H1 (cell line): ENCODE data around the gene SCAMP2. TPM values are rescaled to one million over a fixed set of nuclear protein-coding genes. Genes with fewer than 3 reads are reported as not detected.
A peak's percentile ranks its signal among the peaks of the same experiment; 100 is the strongest.

Source experiments
- CTCF ChIA-PET: fragments of 300-600 bp; sonication (Branson Sonifier 250); formaldehyde crosslinking; loops from one replicate; lab custom pipeline; 2021; ENCODE audit not compliant: partially characterized antibody; lab: Charles Lee
- POLR2A ChIA-PET: fragments of 300-600 bp; sonication (Branson Sonifier 250); formaldehyde crosslinking; loops from one replicate; lab custom pipeline; 2021; ENCODE audit warnings: inconsistent platforms; ENCODE audit not compliant: partially characterized antibody; lab: Charles Lee
- DNase-seq, 2 experiments: peaks; one replicate each; pipeline versions ENCODE4 v3.0.0 to v3.0.0-alpha.2; 2010 to 2022; ENCODE audit warnings: low spot score in 2 of 2, low read depth in 1 of 2, mixed read lengths in 1 of 2
- FAIRE-seq: peaks from 2 replicates; lab custom pipeline; 2011; peaks lifted over from hg19 to GRCh38; lab: Jason Lieb, UNC
- H2AFZ ChIP-seq: 2 replicates; pipeline ENCODE4 v1.8.1; 2012; ENCODE audit warnings: low read length, inconsistent platforms
- H2AK5ac ChIP-seq: 2 replicates; pipeline ENCODE4 v1.6.1; 2013; ENCODE audit warnings: low read depth, low read length
- H2BK120ac ChIP-seq: replicated peaks from 2 replicates; pipeline ENCODE3; 2013; ENCODE audit warnings: low read depth, low read length, inconsistent platforms
- H2BK12ac ChIP-seq: 2 replicates; pipeline ENCODE4 v1.6.1; 2013; ENCODE audit warnings: low read depth, low read length
- H2BK15ac ChIP-seq: 2 replicates; pipeline ENCODE4 v1.6.1; 2013; ENCODE audit warnings: low read length
- H2BK20ac ChIP-seq: 2 replicates; pipeline ENCODE4 v1.6.1; 2013; ENCODE audit warnings: low read length
- H2BK5ac ChIP-seq: 2 replicates; pipeline ENCODE4 v1.6.1; 2013; ENCODE audit warnings: low read depth, low read length
- H3K14ac ChIP-seq: 2 replicates; pipeline ENCODE4 v1.6.1; 2013; ENCODE audit warnings: inconsistent platforms; ENCODE audit not compliant: insufficient read length
- H3K18ac ChIP-seq: 2 replicates; pipeline ENCODE4 v1.6.1; 2013; ENCODE audit warnings: low read length; ENCODE audit errors: extremely low read depth
- H3K23ac ChIP-seq: 2 replicates; pipeline ENCODE4 v1.6.1; 2013; ENCODE audit warnings: inconsistent platforms; ENCODE audit not compliant: insufficient read length
- H3K23me2 ChIP-seq: 2 replicates; pipeline ENCODE4 v1.6.1; 2013; ENCODE audit warnings: low read depth, low read length
- H3K27ac ChIP-seq: 2 replicates; pipeline ENCODE4 v1.6.1; 2011; ENCODE audit warnings: low read depth, low read length, inconsistent platforms
- H3K27me3 ChIP-seq, 4 experiments: replicated peaks in 1 of 4; 1 replicate in 1 of 4; 2 replicates in 3 of 4; pipeline versions ENCODE4 v1.6.1 to v1.8.1; 2011 to 2013; ENCODE audit warnings: low read length in 3 of 4, mild to moderate bottlenecking in 3 of 4, inconsistent platforms in 2 of 4, mixed read lengths in 2 of 4, moderate library complexity in 1 of 4; ENCODE audit not compliant: control insufficient read depth in 3 of 4, insufficient read depth in 3 of 4; ENCODE audit errors: extremely low read depth in 1 of 4
- H3K36me3 ChIP-seq, 4 experiments: 2 replicates each; pipeline versions ENCODE4 v1.6.1 to v1.8.1; 2011 to 2013; ENCODE audit warnings: mild to moderate bottlenecking in 4 of 4, low read length in 3 of 4, moderate library complexity in 2 of 4, control low read depth in 1 of 4, inconsistent platforms in 1 of 4; ENCODE audit not compliant: insufficient read depth in 4 of 4, control insufficient read depth in 2 of 4
- H3K4ac ChIP-seq: replicated peaks from 2 replicates; pipeline ENCODE3; 2013; ENCODE audit warnings: low read length, low read depth, mixed read lengths, inconsistent platforms; ENCODE audit not compliant: insufficient read length
- H3K4me1 ChIP-seq, 4 experiments: replicated peaks in 1 of 4; 1 replicate in 1 of 4; 2 replicates in 3 of 4; pipeline versions ENCODE4 v1.6.1 to v1.8.1; 2011 to 2013; ENCODE audit warnings: low read length in 3 of 4, inconsistent platforms in 2 of 4, mixed read lengths in 1 of 4; ENCODE audit not compliant: insufficient read depth in 4 of 4, control insufficient read depth in 3 of 4
- H3K4me2 ChIP-seq, 2 experiments: 2 replicates each; pipeline versions ENCODE4 v1.6.1 to v1.8.1; 2011 to 2013; ENCODE audit warnings: low read depth in 2 of 2, low read length in 2 of 2, control low read depth in 1 of 2, inconsistent platforms in 1 of 2, mild to moderate bottlenecking in 1 of 2; ENCODE audit not compliant: insufficient read depth in 1 of 2
- H3K4me3 ChIP-seq, 4 experiments: fragments of 200-600, 300-600 bp in 1 of 4; sonication (generic), shearing (Covaris generic), sonication (Bioruptor Twin) in 1 of 4; 2 replicates each; pipeline versions ENCODE4 v1.5.1 to v1.8.1; 2011 to 2016; ENCODE audit warnings: low read length in 4 of 4, low read depth in 3 of 4, control low read depth in 2 of 4, inconsistent platforms in 2 of 4, mild to moderate bottlenecking in 2 of 4, mixed read lengths in 1 of 4, moderate library complexity in 1 of 4; ENCODE audit not compliant: insufficient read depth in 2 of 4; ENCODE audit errors: extremely low read depth in 1 of 4
- H3K56ac ChIP-seq: replicated peaks from 2 replicates; pipeline ENCODE3; 2013; ENCODE audit warnings: low read depth, mild to moderate bottlenecking, mixed read lengths, low read length, inconsistent platforms; ENCODE audit not compliant: insufficient read length
- H3K79me1 ChIP-seq: 2 replicates; pipeline ENCODE4 v1.6.1; 2013; ENCODE audit warnings: low read depth, low read length, control low read depth
- H3K79me2 ChIP-seq, 2 experiments: 2 replicates each; pipeline versions ENCODE4 v1.6.1 to v1.8.1; 2012 to 2013; ENCODE audit warnings: low read length in 2 of 2, mild to moderate bottlenecking in 2 of 2, inconsistent platforms in 1 of 2; ENCODE audit not compliant: insufficient read depth in 2 of 2, control insufficient read depth in 1 of 2
- H3K9ac ChIP-seq, 4 experiments: replicated peaks in 1 of 4; 1 replicate in 1 of 4; 2 replicates in 3 of 4; pipeline versions ENCODE4 v1.6.1 to v1.8.1; 2011 to 2013; ENCODE audit warnings: low read depth in 3 of 4, low read length in 3 of 4, control low read depth in 2 of 4, mild to moderate bottlenecking in 2 of 4, moderate library complexity in 2 of 4, inconsistent platforms in 1 of 4; ENCODE audit errors: extremely low read depth in 1 of 4
- H3K9me3 ChIP-seq, 2 experiments: 2 replicates each; pipeline versions ENCODE4 v1.6.1 to v1.8.1; 2012 to 2013; ENCODE audit warnings: mild to moderate bottlenecking in 2 of 2, moderate library complexity in 2 of 2, control low read depth in 1 of 2, inconsistent platforms in 1 of 2, low read depth in 1 of 2, low read length in 1 of 2, mixed read lengths in 1 of 2; ENCODE audit not compliant: insufficient read depth in 2 of 2
- H4K20me1 ChIP-seq, 2 experiments: replicated peaks in 1 of 2; 2 replicates each; pipeline versions ENCODE3 to v1.8.1; 2011 to 2013; ENCODE audit warnings: inconsistent platforms in 2 of 2, low read length in 2 of 2, mild to moderate bottlenecking in 1 of 2; ENCODE audit not compliant: insufficient read depth in 2 of 2, control insufficient read depth in 1 of 2
- H4K5ac ChIP-seq: 2 replicates; pipeline ENCODE4 v1.6.1; 2013; ENCODE audit warnings: low read length, low read depth, mixed read lengths, inconsistent platforms; ENCODE audit not compliant: insufficient read length
- H4K8ac ChIP-seq: 2 replicates; pipeline ENCODE4 v1.8.0; 2013; ENCODE audit warnings: mild to moderate bottlenecking, moderate library complexity, low read length, inconsistent platforms; ENCODE audit not compliant: insufficient read depth; ENCODE audit errors: extremely low read depth
- H4K91ac ChIP-seq: replicated peaks from 2 replicates; pipeline ENCODE3; 2013; ENCODE audit warnings: low read length, mixed read lengths, inconsistent platforms; ENCODE audit not compliant: insufficient read length
- CEBPB ChIP-seq: IDR thresholded peaks from 2 replicates; pipeline ENCODE4 v1.6.1; 2012; ENCODE audit warnings: low read depth, low read length
- CTBP2 ChIP-seq: IDR thresholded peaks from 2 replicates; pipeline ENCODE4 v1.7.0; 2011; ENCODE audit warnings: borderline replicate concordance, mild to moderate bottlenecking, moderate library complexity, mixed read lengths, low read length; ENCODE audit not compliant: insufficient read depth, insufficient read length
- EP300 ChIP-seq, 2 experiments: IDR thresholded peaks; 1 replicate in 1 of 2; 2 replicates in 1 of 2; pipeline ENCODE4 v1.6.1; 2011 to 2012; ENCODE audit warnings: low read depth in 2 of 2, low read length in 2 of 2, mild to moderate bottlenecking in 2 of 2, borderline replicate concordance in 1 of 2, inconsistent platforms in 1 of 2, moderate library complexity in 1 of 2
- GABPA ChIP-seq: IDR thresholded peaks from 2 replicates; pipeline ENCODE4 v1.6.1; 2011; ENCODE audit warnings: mild to moderate bottlenecking, low read length, moderate library complexity, borderline replicate concordance; ENCODE audit not compliant: insufficient read depth
- JUND ChIP-seq: IDR thresholded peaks from 2 replicates; pipeline ENCODE4 v1.6.1; 2011; ENCODE audit warnings: mild to moderate bottlenecking, improper control_type of control experiment, low read length
- KDM4A ChIP-seq: IDR thresholded peaks from one replicate; pipeline ENCODE4 v1.7.1; 2012; ENCODE audit warnings: low read depth, mild to moderate bottlenecking, moderate library complexity, low read length, inconsistent platforms; ENCODE audit not compliant: severe bottlenecking
- MAFK ChIP-seq: IDR thresholded peaks from 2 replicates; pipeline ENCODE4 v1.6.1; 2012; ENCODE audit warnings: low read depth, mild to moderate bottlenecking, improper control_type of control experiment, low read length
- MAX ChIP-seq: IDR thresholded peaks from 2 replicates; pipeline ENCODE4 v1.6.1; 2012; ENCODE audit warnings: inconsistent platforms
- POLR2AphosphoS5 ChIP-seq: IDR thresholded peaks from 2 replicates; pipeline ENCODE4 v1.6.1; 2011; ENCODE audit warnings: low read depth, low read length
- SAP30 ChIP-seq: fragments of 300-600 bp; sonication (generic); IDR thresholded peaks from 2 replicates; pipeline ENCODE4 v1.7.1; 2012; ENCODE audit warnings: low read length, moderate library complexity, mild to moderate bottlenecking, inconsistent platforms; ENCODE audit not compliant: insufficient read depth, insufficient replicate concordance
- SIX5 ChIP-seq: IDR thresholded peaks from 2 replicates; pipeline ENCODE4 v1.6.1; 2011; ENCODE audit warnings: mild to moderate bottlenecking, low read depth, low read length
- SP1 ChIP-seq: IDR thresholded peaks from 2 replicates; pipeline ENCODE4 v1.6.1; 2011; ENCODE audit warnings: low read depth, low read length
- YY1 ChIP-seq: IDR thresholded peaks from 2 replicates; pipeline ENCODE4 v1.6.1; 2011; ENCODE audit warnings: low read depth, mild to moderate bottlenecking, low read length
- WGBS, 2 experiments: shearing (Covaris generic) in 1 of 2; methylation state at CpG; one replicate each; pipeline versions ENCODE4 v1.1.6 to v1.1.7; 2013 to 2015; ENCODE audit warnings: low lambda C conversion rate in 2 of 2, mixed read lengths in 2 of 2, inconsistent platforms in 1 of 2, low coverage in 1 of 2, missing lambda C conversion rate in 1 of 2; ENCODE audit not compliant: insufficient replicate concordance in 2 of 2, insufficient coverage in 1 of 2, insufficient read length in 1 of 2; ENCODE audit errors: extremely low coverage in 1 of 2, missing lambda C conversion rate in 1 of 2; 5-methylcytosine and 5-hydroxymethylcytosine counted together
- polyA plus RNA-seq, 7 experiments: library from polyadenylated mRNA; depleted of rRNA in 3 of 7; stranded (reverse) in 5 of 7; unstranded in 2 of 7; fragments of >200 nt in 5 of 7; fragments of 200-250 nt in 2 of 7; gene quantifications; 1 replicate in 5 of 7; 2 replicates in 1 of 7; 4 replicates in 1 of 7; pipeline versions ENCODE4 v1.2.1 to v1.2.3, GENCODE V29; 2011 to 2013; ENCODE audit warnings: missing spikeins in 2 of 7, mixed read lengths in 2 of 7
- total RNA-seq: library from RNA; stranded (reverse); fragmentation: NEBNext Ultra II Directional; extraction: Animal tissue kit (Norgen Biotek cat#: 25700); gene quantifications from 2 replicates; pipeline ENCODE4 v1.2.1, GENCODE V29; 2021

Gene SCAMP2
- total and polyA plus RNA-seq, 2 of the 8 experiments (the other 6 are each of a cell fraction or from before 2014, with no cell fraction given), result 41.7 to 131 TPM

DNA sequence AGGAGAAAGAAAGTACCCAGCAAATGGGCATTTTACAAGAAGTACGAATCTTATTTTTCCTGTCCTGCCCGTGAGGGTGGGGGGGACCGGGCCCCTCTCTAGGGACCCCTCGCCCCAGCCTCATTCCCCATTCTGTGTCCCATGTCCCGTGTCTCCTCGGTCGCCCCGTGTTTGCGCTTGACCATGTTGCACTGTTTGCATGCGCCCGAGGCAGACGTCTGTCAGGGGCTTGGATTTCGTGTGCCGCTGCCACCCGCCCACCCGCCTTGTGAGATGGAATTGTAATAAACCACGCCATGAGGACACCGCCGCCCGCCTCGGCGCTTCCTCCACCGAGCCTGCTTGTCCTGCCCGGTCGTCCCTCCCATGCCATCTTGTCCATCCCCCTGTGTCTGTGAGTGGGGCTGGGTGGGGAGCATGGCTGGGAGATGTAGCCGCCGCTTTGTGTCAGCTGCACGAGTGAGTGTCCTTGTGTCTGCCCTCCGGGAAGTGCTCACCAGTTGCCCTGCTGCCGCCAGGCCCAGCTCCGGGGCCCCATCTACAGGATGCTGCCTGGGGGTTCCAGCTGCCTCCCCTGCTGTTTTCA, 70.2 kb downstream of the SCAMP2 start:
- H3K4me2 ChIP-seq, result no peak overlapping the region
- no peak overlapping the region for H2AFZ ChIP-seq
- FAIRE-seq, result no peak
- WGBS, 2 experiments, result 92% methylated on average over 27 of the region's 31 CpGs; no CpG with 5 or more reads in 1 of the 2 experiments
- H3K27me3 ChIP-seq, result no peaks in the 10 kb centered on the region
- no peak overlapping the region for H2AK5ac ChIP-seq
- H2BK12ac ChIP-seq, result no peak overlapping the region
- no peaks in the 10 kb centered on the region for H3K79me1 ChIP-seq
- ChIA-PET POLR2A (interaction anchor here (0.6 to 1.6 kb wide), 2 partner anchors 179 to 320 kb away, joined by 4 read pairs; no protein-coding TSS in a partner anchor), CTCF (interaction anchor here (0.6 to 17.1 kb wide), 9 partner anchors 8 to 181 kb away, joined by 3 to 543 read pairs (median 4); partner anchors contain the start of gene CSK)
- no peak overlapping the region for H3K56ac ChIP-seq
- no peak overlapping the region for H2BK5ac ChIP-seq
- peaks cover 2 to 13% of the 10 kb centered on the region in 2 experiments for H4K20me1 ChIP-seq
- no peak overlapping the region for H3K4me3 ChIP-seq
- no peak overlapping the region for H2BK20ac ChIP-seq
- no peak overlapping the region for H2BK120ac ChIP-seq
- no peak overlapping the region for H3K18ac ChIP-seq
- H3K14ac ChIP-seq, result no peak overlapping the region
- H3K36me3 ChIP-seq, result peaks cover 0 to 14% (median 0%) of the 10 kb centered on the region in 4 experiments; a peak in 1 of 8 replicates
- H3K9ac ChIP-seq, result no peak overlapping the region
- H4K8ac ChIP-seq, result peak overlapping the region; percentile 63; the same call in 1 of the 2 replicates
- no peak overlapping the region for H3K4ac ChIP-seq
- no peak overlapping the region for H4K5ac ChIP-seq
- H2BK15ac ChIP-seq, result no peak overlapping the region
- no peaks in the 10 kb centered on the region for H3K9me3 ChIP-seq
- peaks cover 0 to 5% (median 2%) of the 10 kb centered on the region in 4 experiments; a peak in 3 of 7 replicates for H3K4me1 ChIP-seq
- no peaks in the 10 kb centered on the region for H3K23me2 ChIP-seq
- no peaks in the 10 kb centered on the region for H3K79me2 ChIP-seq
- no peak for DNase-seq
- H4K91ac ChIP-seq, result no peak overlapping the region
- no peak overlapping the region for H3K23ac ChIP-seq
- H3K27ac ChIP-seq, result no peak overlapping the region
- TF ChIP-seq CEBPB, result no peak
- no peak for TF ChIP-seq SIX5
- TF ChIP-seq GABPA, result no peak
- no peak for TF ChIP-seq SP1
- TF ChIP-seq SAP30, result no peak
- TF ChIP-seq EP300 (IDR thresholded peaks at IDR 0.05; ENCODE audit: borderline replicate concordance in 1 of 2, low read depth in 2 of 2, low read length in 2 of 2), result no peak
- no peak for TF ChIP-seq MAX
- TF ChIP-seq YY1, result no peak
- TF ChIP-seq CTBP2, result no peak
- no peak for TF ChIP-seq POLR2AphosphoS5
- no peak for TF ChIP-seq MAFK
- no peak for TF ChIP-seq KDM4A
- TF ChIP-seq JUND, result no peak
